Neural progenitor cell (in vitro differentiated cells): ENCODE measurements around the gene LY6G5C.

Experiments
- EZH2 ChIP-seq: fragments of 200-600 bp; sonication (generic); IDR thresholded peaks from 2 replicates; pipeline ENCODE4 v1.6.1; 2017; ENCODE audit warnings: antibody characterized with exemption, mild to moderate bottlenecking, moderate library complexity
- TF ChIP-seq, protein P1 (sequence below): fragments of 200-600 bp; sonication (generic); IDR thresholded peaks from 2 replicates; pipeline ENCODE4 v1.5.1; 2017; ENCODE audit warnings: antibody characterized with exemption, mild to moderate bottlenecking

- TF ChIP-seq, protein P1, sequence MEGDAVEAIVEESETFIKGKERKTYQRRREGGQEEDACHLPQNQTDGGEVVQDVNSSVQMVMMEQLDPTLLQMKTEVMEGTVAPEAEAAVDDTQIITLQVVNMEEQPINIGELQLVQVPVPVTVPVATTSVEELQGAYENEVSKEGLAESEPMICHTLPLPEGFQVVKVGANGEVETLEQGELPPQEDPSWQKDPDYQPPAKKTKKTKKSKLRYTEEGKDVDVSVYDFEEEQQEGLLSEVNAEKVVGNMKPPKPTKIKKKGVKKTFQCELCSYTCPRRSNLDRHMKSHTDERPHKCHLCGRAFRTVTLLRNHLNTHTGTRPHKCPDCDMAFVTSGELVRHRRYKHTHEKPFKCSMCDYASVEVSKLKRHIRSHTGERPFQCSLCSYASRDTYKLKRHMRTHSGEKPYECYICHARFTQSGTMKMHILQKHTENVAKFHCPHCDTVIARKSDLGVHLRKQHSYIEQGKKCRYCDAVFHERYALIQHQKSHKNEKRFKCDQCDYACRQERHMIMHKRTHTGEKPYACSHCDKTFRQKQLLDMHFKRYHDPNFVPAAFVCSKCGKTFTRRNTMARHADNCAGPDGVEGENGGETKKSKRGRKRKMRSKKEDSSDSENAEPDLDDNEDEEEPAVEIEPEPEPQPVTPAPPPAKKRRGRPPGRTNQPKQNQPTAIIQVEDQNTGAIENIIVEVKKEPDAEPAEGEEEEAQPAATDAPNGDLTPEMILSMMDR = peak; percentile 65
- TF ChIP-seq EZH2 = no peak
Measured at GRCh38 chr6:31680226-31681134, at the start of gene LY6G5C.
